GM10248 (cell line): Measurements from ENCODE around the gene ENTPD6.
"Not testable (repeated sequence)": the region's sequence is repeated elsewhere in the genome, so short reads cannot be mapped to it uniquely, and the experiment has no call there.

Experiments used
- CTCF ChIA-PET: fragments of 300-600 bp; sonication (Branson Sonifier 250); formaldehyde crosslinking; extraction: SDS; loops from one replicate; lab custom pipeline; 2021; ENCODE audit warnings: antibody characterized with exemption; lab: Yijun Ruan, JAX
- POLR2A ChIA-PET: fragments of 350-650 bp; sonication (Branson Sonifier 250); formaldehyde crosslinking; extraction: SDS; loops from one replicate; lab custom pipeline; 2020; ENCODE audit warnings: antibody characterized with exemption; lab: Yijun Ruan, JAX
- DNase-seq: peaks from one replicate; pipeline ENCODE4 v3.0.0; 2012; ENCODE audit errors: extremely low spot score
- CTCF ChIP-seq: IDR thresholded peaks from 2 replicates; pipeline ENCODE4 v1.5.1; 2012; ENCODE audit warnings: mild to moderate bottlenecking, low read depth; ENCODE audit errors: extremely low read depth, missing control alignments, control extremely low read depth

The ENTPD6 gene

GRCh38 chr20:25237610-25238318 lies 42.3 kb downstream of the ENTPD6 start:
- POLR2A ChIA-PET: no interaction called here
- TF ChIP-seq CTCF: no peak
- DNase-seq: peak; percentile 47
- CTCF ChIA-PET: no interaction called here

DNA sequence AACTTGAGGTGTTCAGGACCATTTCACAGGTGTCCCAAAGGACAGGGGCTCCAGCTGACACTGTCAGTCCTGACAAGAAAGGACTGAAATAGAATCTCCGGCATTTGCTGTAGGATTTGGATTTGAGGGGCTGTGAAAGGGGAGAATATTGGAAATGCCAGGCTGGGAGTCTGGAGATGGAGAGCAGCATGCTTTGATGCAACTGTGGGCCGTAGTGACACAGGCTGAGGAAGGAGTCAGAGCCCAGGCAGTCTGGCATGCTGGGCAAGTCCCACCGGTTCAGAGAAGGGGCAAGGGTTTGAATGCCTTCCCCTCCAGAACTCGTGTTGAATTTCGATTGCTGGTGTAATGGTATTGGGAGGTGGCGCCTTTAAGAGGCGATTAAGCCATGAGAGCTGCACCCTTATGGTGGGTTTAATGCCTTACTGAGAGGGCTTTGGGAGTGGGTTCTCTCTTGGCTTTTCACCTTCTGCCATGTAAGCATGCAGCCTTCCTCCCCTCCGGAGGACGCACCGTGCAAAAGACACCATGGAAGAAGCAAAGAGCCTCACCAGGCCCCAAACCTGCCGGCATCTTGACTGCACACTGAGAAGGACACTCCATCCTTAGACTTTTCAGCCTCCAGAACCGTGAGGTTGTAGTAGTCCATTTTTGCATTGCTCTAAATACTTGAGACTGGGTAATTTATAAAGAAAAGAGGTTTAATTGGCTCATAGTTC lies 43.0 kb downstream of the ENTPD6 start:
- TF ChIP-seq CTCF: no peak
- ChIA-PET POLR2A (no interaction called here), CTCF (no interaction called here)
- DNase-seq: no peak

DNA sequence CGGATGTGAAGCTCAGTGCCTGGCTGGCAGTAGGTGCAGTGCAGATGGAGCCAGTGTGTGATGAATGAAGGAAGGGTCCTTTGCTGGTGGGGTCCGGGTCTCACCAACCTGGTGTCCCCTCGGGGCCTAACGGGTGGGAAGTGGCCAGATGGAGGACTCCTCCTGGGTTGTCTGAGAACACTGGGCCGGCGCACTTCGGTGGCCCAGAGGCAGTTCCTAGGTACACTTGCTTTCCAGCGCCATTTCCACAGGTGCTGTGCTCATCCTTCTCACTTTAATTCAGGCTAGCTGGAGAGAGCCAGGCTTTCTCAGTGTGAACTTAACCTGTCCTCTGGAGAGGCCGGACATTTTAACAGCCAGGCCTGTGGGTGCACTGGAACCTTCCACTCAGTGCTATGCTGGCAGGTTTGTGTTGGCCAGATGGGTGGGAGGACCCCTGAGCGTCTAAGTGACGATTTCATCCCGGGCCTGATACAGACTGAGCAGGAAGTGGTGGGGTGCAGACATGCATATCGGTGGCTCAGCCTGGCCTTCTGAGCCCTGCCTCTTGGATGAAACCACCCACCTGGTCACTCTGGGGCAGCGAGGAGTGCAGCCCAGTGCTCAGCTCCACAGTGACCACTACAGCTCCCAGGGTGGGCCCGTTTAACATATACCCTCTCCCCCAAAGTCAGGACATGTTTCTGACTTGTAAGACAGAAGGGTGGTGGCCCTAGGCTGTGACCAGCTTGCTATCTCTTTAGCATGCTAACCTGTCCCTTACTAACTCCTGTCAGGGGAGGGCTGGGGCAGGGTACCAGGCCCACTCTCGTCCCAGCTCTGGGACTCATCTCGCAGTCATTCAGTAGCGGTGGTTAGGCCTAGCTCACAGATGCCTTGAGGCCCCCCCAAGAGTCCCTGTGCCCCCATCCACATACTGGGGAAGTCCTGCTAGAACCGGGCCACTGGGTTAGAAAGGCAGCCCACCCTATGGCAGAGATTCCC lies 44.2 kb downstream of the ENTPD6 start:
- no peak for TF ChIP-seq CTCF
- ChIA-PET POLR2A (no interaction called here), CTCF (no interaction called here)
- DNase-seq: no peak

GRCh38 chr20:25240851-25241658 lies 45.5 kb downstream of the ENTPD6 start:
- DNase-seq, POLR2A ChIA-PET, CTCF ChIA-PET: not testable (repeated sequence)

GRCh38 chr20:25241659-25241955 lies 46.1 kb downstream of the ENTPD6 start:
- DNase-seq, POLR2A ChIA-PET, CTCF ChIA-PET: not testable (repeated sequence)

DNA sequence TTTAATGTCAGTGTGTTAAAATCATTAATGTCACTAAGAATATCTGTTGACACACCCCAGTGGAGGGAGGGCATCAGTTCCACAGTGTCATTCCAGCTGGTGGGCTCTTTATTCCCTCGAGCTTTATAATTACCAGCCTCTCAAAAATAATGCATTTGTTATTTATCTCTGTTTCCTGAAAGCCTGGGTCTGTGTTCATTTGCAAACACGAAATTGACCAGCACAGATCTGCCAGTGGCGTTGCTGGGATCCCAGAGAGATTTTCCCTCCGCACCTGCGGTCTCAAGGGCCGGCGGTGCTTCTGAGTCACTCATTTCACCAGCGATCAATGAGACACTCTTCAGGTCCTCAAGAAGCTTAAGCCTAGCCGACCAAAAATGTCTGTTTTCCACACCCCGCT lies 46.7 kb downstream of the ENTPD6 start:
- POLR2A ChIA-PET: no interaction called here
- DNase-seq: no peak
- TF ChIP-seq CTCF: no peak
- CTCF ChIA-PET: no interaction called here

GRCh38 chr20:25243416-25243979 lies 48.0 kb downstream of the ENTPD6 start:
- DNase-seq: no peak
- TF ChIP-seq CTCF: no peak
- ChIA-PET CTCF (interaction anchor here (0.9 kb wide), 1 partner anchor 12 kb away, joined by 3 read pairs; no protein-coding TSS in a partner anchor), POLR2A (no interaction called here)
